GM20000 (cell line): ENCODE results near the gene RBM46.

Experiments used
- DNase-seq: peaks from one replicate; pipeline ENCODE4 v3.0.0; 2012; ENCODE audit warnings: low spot score
- CTCF ChIP-seq: IDR thresholded peaks from 2 replicates; pipeline ENCODE4 v1.5.1; 2012; ENCODE audit warnings: mild to moderate bottlenecking, control low read depth; ENCODE audit errors: extremely low read depth, missing control alignments

The RBM46 gene

GRCh38 chr4:154778264-154778663 is 2.8 kb upstream of the RBM46 start:
- DNase-seq = no peak
- no peak for TF ChIP-seq CTCF

GRCh38 chr4:154779362-154779947 is 1.6 kb upstream of the RBM46 start:
- DNase-seq = peak; percentile 37
- TF ChIP-seq CTCF = no peak

- TF ChIP-seq CTCF = no peak
- DNase-seq = no peak
Measured at GRCh38 chr4:154781983-154782293, 866 bp downstream of the RBM46 start.

GRCh38 chr4:154807042-154807630 is 26.1 kb downstream of the RBM46 start:
- TF ChIP-seq CTCF = peak; percentile 51
- DNase-seq = no peak

GRCh38 chr4:154818230-154818629 is 37.2 kb downstream of the RBM46 start:
- no peak for DNase-seq
- TF ChIP-seq CTCF = no peak

GRCh38 chr4:154822775-154823174 is 41.7 kb downstream of the RBM46 start:
- TF ChIP-seq CTCF = no peak

GRCh38 chr4:154836030-154836429 is 55.0 kb downstream of the RBM46 start:
- no peak for DNase-seq
- no peak for TF ChIP-seq CTCF

More at GRCh38 chr4:154822775-154823174, 41.7 kb downstream of the RBM46 start:
- no peak for DNase-seq
